A549 (cell line): Measurements from ENCODE around the gene RECQL. TPM values are rescaled to one million over a fixed set of nuclear protein-coding genes. Genes with fewer than 3 reads are reported as not detected.

Source experiments
- ATAC-seq, 2 experiments: fragments of 200-7000 bp in 1 of 2; fragments of >200 bp in 1 of 2; cut with Nextera tagmentation in 1 of 2; cut with Tn5 transposase in 1 of 2; 3 replicates each; pipeline versions ENCODE4 v1.8.0 to v1.9.1; 2018 to 2020; ENCODE audit warnings: mild to moderate bottlenecking in 1 of 2, moderate library complexity in 1 of 2
- CTCF ChIA-PET: fragments of 300-600 bp; sonication (Branson Sonifier 250); formaldehyde crosslinking; extraction: SDS; loops from one replicate; lab custom pipeline; 2021; ENCODE audit warnings: antibody characterized with exemption, inconsistent platforms; lab: Yijun Ruan, JAX
- POLR2A ChIA-PET: fragments of 350-600 bp; formaldehyde crosslinking; extraction: SDS; loops from one replicate; lab custom pipeline; 2021; ENCODE audit warnings: antibody characterized with exemption, inconsistent platforms; lab: Yijun Ruan, JAX
- DNase-seq, 2 experiments: peaks; one replicate each; pipeline versions ENCODE4 v3.0.0 to v3.0.0-alpha.2; 2011 to 2016; ENCODE audit warnings: low read depth in 1 of 2, low spot score in 1 of 2
- FAIRE-seq: peaks from 2 replicates; lab custom pipeline; 2011; peaks lifted over from hg19 to GRCh38; lab: Jason Lieb, UNC
- H3K27ac ChIP-seq, 2 experiments: fragments of >200 bp; sonication (Bioruptor Twin); formaldehyde crosslinking; 3 replicates each; pipeline ENCODE4 v1.5.1; 2016 to 2017
- H3K4me1 ChIP-seq: fragments of >200 bp; sonication (Bioruptor Twin); formaldehyde crosslinking; 3 replicates; pipeline ENCODE4 v1.6.1; 2016
- H3K4me2 ChIP-seq: fragments of >200 bp; sonication (Bioruptor Twin); formaldehyde crosslinking; 3 replicates; pipeline ENCODE4 v1.6.1; 2016
- H3K4me3 ChIP-seq: fragments of >200 bp; sonication (Bioruptor Twin); formaldehyde crosslinking; 3 replicates; pipeline ENCODE4 v1.5.1; 2016
- H3K9me3 ChIP-seq: fragments of >200 bp; sonication (Bioruptor Twin); formaldehyde crosslinking; 3 replicates; pipeline ENCODE4 v1.6.1; 2016
- CBX2 ChIP-seq: fragments of 200-600 bp; sonication (generic); IDR thresholded peaks from 2 replicates; pipeline ENCODE4 v1.6.1; 2016; ENCODE audit warnings: low read depth, mild to moderate bottlenecking, borderline replicate concordance
- CEBPB ChIP-seq, 2 experiments: fragments of >200 bp in 1 of 2; sonication (Bioruptor Twin) in 1 of 2; formaldehyde crosslinking in 1 of 2; IDR thresholded peaks; 2 replicates each; pipeline ENCODE4 v1.6.1; 2012 to 2016
- CHD4 ChIP-seq: fragments of 200-600 bp; sonication (generic); IDR thresholded peaks from 2 replicates; pipeline ENCODE4 v1.6.1; 2016; ENCODE audit warnings: antibody characterized with exemption, mild to moderate bottlenecking, borderline replicate concordance
- ELK1 ChIP-seq: fragments of 150-350 bp; IDR thresholded peaks from 2 replicates; pipeline ENCODE4 v1.6.1; 2014; ENCODE audit warnings: low read depth, mild to moderate bottlenecking, low read length
- ESRRA ChIP-seq: fragments of 150-350 bp; IDR thresholded peaks from 2 replicates; pipeline ENCODE4 v1.6.1; 2014; ENCODE audit warnings: mild to moderate bottlenecking, low read length, borderline replicate concordance
- FOXS1 ChIP-seq: fragments of 250-450 bp; sonication (Bioruptor Pico); IDR thresholded peaks from 2 replicates; pipeline ENCODE4 v1.5.0; 2020; ENCODE audit warnings: mild to moderate bottlenecking, moderate library complexity
- HDAC2 ChIP-seq: fragments of 200-600 bp; sonication (generic); IDR thresholded peaks from 2 replicates; pipeline ENCODE4 v1.6.1; 2016
- HOXA7 ChIP-seq: fragments of 250-450 bp; sonication (Bioruptor Pico); IDR thresholded peaks from 2 replicates; pipeline ENCODE4 v1.5.0; 2020; ENCODE audit warnings: mild to moderate bottlenecking, moderate library complexity
- JUN ChIP-seq, 2 experiments: fragments of >200 bp; sonication (Bioruptor Twin); formaldehyde crosslinking; IDR thresholded peaks; 2 replicates in 1 of 2; 3 replicates in 1 of 2; pipeline ENCODE4 v1.6.1; 2016 to 2017
- KDM5A ChIP-seq: fragments of 200-600 bp; sonication (generic); IDR thresholded peaks from 2 replicates; pipeline ENCODE4 v1.6.1; 2016; ENCODE audit warnings: antibody characterized with exemption, mild to moderate bottlenecking
- MAFK ChIP-seq: fragments of 450-650 bp; IDR thresholded peaks from 2 replicates; pipeline ENCODE4 v1.6.1; 2014; ENCODE audit not compliant: partially characterized antibody
- MAZ ChIP-seq: fragments of 150-350 bp; IDR thresholded peaks from 2 replicates; pipeline ENCODE4 v1.6.1; 2014; ENCODE audit warnings: antibody characterized with exemption, low read depth, low read length, borderline replicate concordance
- MYC ChIP-seq: IDR thresholded peaks from 2 replicates; pipeline ENCODE4 v1.6.1; 2012; ENCODE audit warnings: mild to moderate bottlenecking, inconsistent platforms, low read length, improper control_type of control experiment, borderline replicate concordance
- NFE2L2 ChIP-seq: fragments of 150-350 bp; conservative IDR thresholded peaks from 2 replicates; pipeline ENCODE4 v1.6.1; 2014; ENCODE audit warnings: low read length
- NPAS2 ChIP-seq: fragments of 250-450 bp; sonication (Bioruptor Pico); IDR thresholded peaks from 2 replicates; pipeline ENCODE4 v1.8.0; 2022; ENCODE audit warnings: mild to moderate bottlenecking, moderate library complexity, borderline replicate concordance
- PHF8 ChIP-seq: fragments of 200-600 bp; sonication (generic); IDR thresholded peaks from 2 replicates; pipeline ENCODE4 v1.6.1; 2016; ENCODE audit warnings: low read depth, mild to moderate bottlenecking, antibody characterized with exemption, moderate library complexity, borderline replicate concordance
- POLR2A ChIP-seq: IDR thresholded peaks from 2 replicates; pipeline ENCODE4 v1.6.1; 2012; ENCODE audit warnings: mild to moderate bottlenecking, low read length
- RAD21 ChIP-seq, 2 experiments: fragments of >200 bp in 1 of 2; sonication (Bioruptor Twin) in 1 of 2; formaldehyde crosslinking in 1 of 2; IDR thresholded peaks in 1 of 2; conservative IDR thresholded peaks in 1 of 2; 2 replicates in 1 of 2; 3 replicates in 1 of 2; pipeline ENCODE4 v1.6.1; 2012 to 2018; ENCODE audit warnings: inconsistent platforms in 1 of 2
- RARB ChIP-seq: fragments of 250-450 bp; sonication (Bioruptor Pico); IDR thresholded peaks from 2 replicates; pipeline ENCODE4 v1.8.0; 2021; ENCODE audit warnings: mild to moderate bottlenecking, moderate library complexity
- REST ChIP-seq: fragments of 200-600 bp; sonication (generic); IDR thresholded peaks from 2 replicates; pipeline ENCODE4 v1.6.1; 2016; ENCODE audit warnings: antibody characterized with exemption, mild to moderate bottlenecking, moderate library complexity
- RFX5 ChIP-seq: fragments of 450-650 bp; IDR thresholded peaks from 2 replicates; pipeline ENCODE4 v1.7.1; 2014; ENCODE audit warnings: antibody characterized with exemption, mild to moderate bottlenecking, moderate library complexity
- RNF2 ChIP-seq: fragments of 200-600 bp; sonication (generic); IDR thresholded peaks from 2 replicates; pipeline ENCODE4 v1.6.1; 2016; ENCODE audit warnings: low read depth, mild to moderate bottlenecking, antibody characterized with exemption, moderate library complexity, borderline replicate concordance
- SMC3 ChIP-seq: fragments of >200 bp; sonication (Bioruptor Twin); formaldehyde crosslinking; IDR thresholded peaks from 3 replicates; pipeline ENCODE4 v1.6.1; 2018; ENCODE audit warnings: inconsistent platforms
- TP53 ChIP-seq: fragments of 250-450 bp; sonication (Bioruptor Pico); IDR thresholded peaks from 2 replicates; pipeline ENCODE4 v1.5.0; 2021; ENCODE audit warnings: mild to moderate bottlenecking, moderate library complexity
- USF2 ChIP-seq: fragments of 450-650 bp; IDR thresholded peaks from 2 replicates; pipeline ENCODE4 v1.6.1; 2014; ENCODE audit warnings: antibody characterized with exemption
- ZC3H11A ChIP-seq: fragments of 450-650 bp; IDR thresholded peaks from 2 replicates; pipeline ENCODE4 v1.6.1; 2014; ENCODE audit warnings: antibody characterized with exemption, mild to moderate bottlenecking
- WGBS: methylation state at CpG from one replicate; pipeline ENCODE4 v1.1.6; 2017; ENCODE audit errors: missing lambda C conversion rate; 5-methylcytosine and 5-hydroxymethylcytosine counted together
- polyA plus RNA-seq, 4 experiments: library from polyadenylated mRNA; depleted of rRNA in 3 of 4; stranded (reverse); fragments of >200 nt; fragmentation: RNase III in 1 of 4; extraction: RNeasy Plus Mini Kit Qiagen cat#74134 plus additional on column Dnase treatment in 1 of 4; gene quantifications; 2 replicates in 3 of 4; 3 replicates in 1 of 4; pipeline ENCODE4 v1.2.3, GENCODE V29; 2011 to 2017
- TF ChIP-seq, protein P1 (sequence below): IDR thresholded peaks from 2 replicates; pipeline ENCODE4 v1.6.1; 2012

The RECQL gene
- polyA plus RNA-seq, 2 of the 4 experiments (the other 2 are of a cell fraction): 77.0 to 84.2 TPM

- no peak for TF ChIP-seq POLR2A
- no peak for TF ChIP-seq MAZ
- TF ChIP-seq REST: no peak
- no peak for TF ChIP-seq CBX2
- no peak for TF ChIP-seq RNF2
- no peak for TF ChIP-seq ZC3H11A
- no peak for TF ChIP-seq TP53 (CRISPR knock-in tag)
- TF ChIP-seq CHD4: no peak
- TF ChIP-seq ELK1: no peak
- no peak for TF ChIP-seq HOXA7 (CRISPR knock-in tag)
- TF ChIP-seq PHF8: no peak
- TF ChIP-seq MAFK: no peak
- TF ChIP-seq MYC: no peak
- no peak for TF ChIP-seq KDM5A
- no peak for TF ChIP-seq ESRRA
- TF ChIP-seq RARB (CRISPR knock-in tag): no peak
- no peak for TF ChIP-seq CEBPB (IDR thresholded peaks at IDR 0.05)
- no peak for TF ChIP-seq NPAS2
- no peak for TF ChIP-seq USF2
- no peak for TF ChIP-seq HDAC2
- Histone ChIP-seq H3K27ac (no peak overlapping the region), H3K4me2 (peak overlapping the region; percentile 67; the same call in 1 of the 3 replicates), H3K9me3 (0 out of 3 replicates have a peak, but pooled peaks cover 2% of the 10 kb centered on the region), H3K4me1 (peaks cover 28% of the 10 kb centered on the region), H3K4me3 (no peak overlapping the region)
- CTCF ChIA-PET: interaction anchor here (1.4 kb wide), 2 partner anchors 9 to 18 kb away, joined by 3 to 4 read pairs; no protein-coding TSS in a partner anchor
- WGBS: 91% methylated on average over 5 of the region's 5 CpGs
- no peak for FAIRE-seq
- no peak for ATAC-seq
- POLR2A ChIA-PET: interaction anchor here (0.6 kb wide), 1 partner anchor 20 kb away, joined by 3 read pairs; no protein-coding TSS in a partner anchor
- DNase-seq: no peak
Observed at GRCh38 chr12:21528953-21529352, 27.5 kb upstream of the RECQL start.

DNA sequence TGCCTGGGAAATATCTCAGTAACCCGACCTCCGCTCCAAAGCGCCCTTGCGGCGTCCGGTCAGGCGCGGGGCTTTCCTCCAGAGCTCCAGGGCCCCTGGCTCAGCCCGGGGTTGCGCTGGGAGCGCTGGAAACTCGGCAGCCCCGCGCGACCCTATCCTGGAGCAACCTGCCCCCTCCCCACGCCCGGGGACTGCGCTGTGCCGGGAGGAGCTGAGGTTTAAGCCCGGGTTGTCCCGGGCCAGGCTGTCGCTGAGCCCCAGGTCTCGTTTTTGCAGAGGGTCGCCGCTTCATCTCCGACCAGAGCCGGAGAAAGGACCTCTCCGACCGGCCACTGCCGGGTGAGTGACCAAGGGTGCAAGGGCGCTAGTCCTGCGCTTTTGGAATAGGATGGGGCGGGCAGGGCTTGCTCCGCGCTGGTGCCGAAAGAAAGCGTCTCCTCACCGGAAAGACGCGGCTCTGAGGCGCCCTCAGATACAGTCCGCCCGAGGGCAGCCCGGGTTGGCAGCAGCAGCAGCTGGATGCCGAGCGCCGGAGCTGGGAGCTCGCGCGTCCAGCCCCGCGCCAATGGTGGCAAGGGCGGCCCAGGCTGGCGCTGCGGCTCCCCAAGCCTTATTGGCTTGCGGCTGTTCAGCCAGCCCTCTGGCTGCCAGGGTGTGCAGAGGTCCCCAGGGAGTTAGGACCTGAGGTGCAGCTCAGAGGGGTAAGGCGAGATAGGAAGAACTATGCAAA lies 26.2 kb upstream of the RECQL start:
- peak overlapping the region; percentile 74 to 93 for H3K27ac ChIP-seq
- ChIA-PET POLR2A (interaction anchor here (0.7 to 2.9 kb wide), 3 partner anchors 16 to 130 kb away, joined by 3 to 18 read pairs (median 4); partner anchors contain the start of genes GOLT1B, LDHB and RECQL), CTCF (interaction anchor here (1.0 to 1.4 kb wide), 5 partner anchors 10 to 136 kb away, joined by 3 to 5 read pairs (median 4); no protein-coding TSS in a partner anchor)
- peak overlapping the region; percentile 67 for H3K4me2 ChIP-seq
- FAIRE-seq: no peak
- peak overlapping the region; percentile 59 for H3K4me3 ChIP-seq
- peak; percentile 70 to 75 for DNase-seq
- WGBS: 2% methylated on average over 36 of the region's 57 CpGs
- peaks cover 28% of the 10 kb centered on the region for H3K4me1 ChIP-seq
- ATAC-seq: peak; percentile 94 to 95
- 0 out of 3 replicates have a peak, but pooled peaks cover 2% of the 10 kb centered on the region for H3K9me3 ChIP-seq
- TF ChIP-seq, protein P1, sequence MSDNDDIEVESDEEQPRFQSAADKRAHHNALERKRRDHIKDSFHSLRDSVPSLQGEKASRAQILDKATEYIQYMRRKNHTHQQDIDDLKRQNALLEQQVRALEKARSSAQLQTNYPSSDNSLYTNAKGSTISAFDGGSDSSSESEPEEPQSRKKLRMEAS: peak; percentile 13; the same call in 1 of the 2 replicates
- TF ChIP-seq CEBPB (IDR thresholded peaks at IDR 0.05) (no peak), RFX5 (no peak), JUN (IDR thresholded peaks at IDR 0.05) (peak in 1 of 2 experiments; percentile 35; a peak in 1 of 5 replicates), TP53 (CRISPR knock-in tag) (no peak), SMC3 (peak; percentile 17; the same call in 1 of the 3 replicates), FOXS1 (CRISPR knock-in tag) (no peak), NFE2L2 (no peak), REST (no peak), POLR2A (peak; percentile 56), RAD21 (conservative IDR thresholded peaks at IDR 0.05 in 1 of 2, IDR thresholded peaks at IDR 0.05 in 1 of 2) (peak in 1 of 2 experiments; percentile 22; a peak in 2 of 5 replicates)
